K562 (cell line): ENCODE data around the gene OTOGL. TPM values are rescaled to one million over a fixed set of nuclear protein-coding genes. Genes with fewer than 3 reads are reported as not detected.

Experiments
- CSDE1 ChIP-seq, 2 experiments: fragments of 450-650 bp; IDR thresholded peaks; 2 replicates each; pipeline ENCODE4 v1.6.1; 2016; ENCODE audit warnings: mild to moderate bottlenecking in 1 of 2
- EP300 ChIP-seq: IDR thresholded peaks from 2 replicates; pipeline ENCODE4 v1.6.1; 2012; ENCODE audit warnings: low read length, improper control_type of control experiment
- FOS ChIP-seq: IDR thresholded peaks from 3 replicates; pipeline ENCODE4 v1.6.1; 2011; ENCODE audit not compliant: insufficient read length; ENCODE audit errors: extremely low read depth
- HNRNPH1 ChIP-seq: fragments of 200-400 bp; formaldehyde crosslinking; optimal IDR thresholded peaks from 2 replicates; pipeline ENCODE3; 2017; ENCODE audit warnings: low read depth, mild to moderate bottlenecking, low read length, moderate library complexity
- MAZ ChIP-seq, 2 experiments: fragments of 450-650 bp in 1 of 2; sonication (generic) in 1 of 2; formaldehyde crosslinking; IDR thresholded peaks in 1 of 2; conservative IDR thresholded peaks in 1 of 2; 2 replicates each; pipeline versions ENCODE4 v1.4.0 to v1.5.0; 2020; ENCODE audit warnings: mild to moderate bottlenecking in 1 of 2, missing genetic modification reagents in 1 of 2
- MEF2D ChIP-seq: conservative IDR thresholded peaks from 2 replicates; pipeline ENCODE4 v1.6.1; 2016; ENCODE audit warnings: low read depth, missing genetic modification characterization, missing compliant biosample characterization
- NR2C1 ChIP-seq, 2 experiments: fragments of 450-650 bp; IDR thresholded peaks; 2 replicates each; pipeline ENCODE4 v1.6.1; 2017; ENCODE audit warnings: mild to moderate bottlenecking in 2 of 2, antibody characterized with exemption in 1 of 2, inconsistent platforms in 1 of 2, missing compliant biosample characterization in 1 of 2, missing genetic modification characterization in 1 of 2
- NR2F6 ChIP-seq: fragments of 450-650 bp; formaldehyde crosslinking; IDR thresholded peaks from 2 replicates; pipeline ENCODE4 v1.4.0; 2020; ENCODE audit warnings: mild to moderate bottlenecking
- PHB2 ChIP-seq: fragments of 450-650 bp; IDR thresholded peaks from 2 replicates; pipeline ENCODE4 v1.6.1; 2017; ENCODE audit warnings: low read depth
- TEAD1 ChIP-seq, 2 experiments: fragments of 450-650 bp in 1 of 2; sonication (generic) in 1 of 2; formaldehyde crosslinking; IDR thresholded peaks; 2 replicates each; pipeline versions ENCODE4 v1.4.0 to v1.8.0; 2020 to 2022; ENCODE audit warnings: mild to moderate bottlenecking in 2 of 2, missing genetic modification reagents in 1 of 2
- TOE1 ChIP-seq, 2 experiments: fragments of 450-650 bp in 1 of 2; sonication (generic) in 1 of 2; formaldehyde crosslinking in 1 of 2; IDR thresholded peaks; 2 replicates each; pipeline versions ENCODE4 v1.7.1 to v1.8.0; 2016 to 2022; ENCODE audit warnings: borderline replicate concordance in 2 of 2, mild to moderate bottlenecking in 2 of 2, antibody characterized with exemption in 1 of 2, inconsistent platforms in 1 of 2, low read depth in 1 of 2, missing genetic modification reagents in 1 of 2, moderate library complexity in 1 of 2
- ZBTB11 ChIP-seq, 3 experiments: fragments of 200-800 bp in 1 of 3; fragments of 250-450 bp in 1 of 3; fragments of 450-650 bp in 1 of 3; sonication (Bioruptor Pico) in 1 of 3; sonication (Bioruptor generic) in 1 of 3; formaldehyde crosslinking in 1 of 3; IDR thresholded peaks; 2 replicates each; pipeline versions ENCODE4 v1.6.1 to v1.8.0; 2016 to 2022; ENCODE audit warnings: mild to moderate bottlenecking in 2 of 3, missing genetic modification characterization in 2 of 3, missing compliant biosample characterization in 1 of 3, moderate library complexity in 1 of 3
- ZC3H8 ChIP-seq: fragments of 450-650 bp; IDR thresholded peaks from 2 replicates; pipeline ENCODE4 v1.6.1; 2017
- ZNF253 ChIP-seq: fragments of 250-450 bp; sonication (Bioruptor Pico); conservative IDR thresholded peaks from 2 replicates; pipeline ENCODE4 v1.6.1; 2021; ENCODE audit warnings: mild to moderate bottlenecking
- ZNF263 ChIP-seq: sonication (generic); formaldehyde crosslinking; IDR thresholded peaks from 2 replicates; pipeline ENCODE4 v1.8.0; 2022; ENCODE audit warnings: mild to moderate bottlenecking, missing genetic modification reagents, borderline replicate concordance
- ZNF407 ChIP-seq: fragments of 450-650 bp; IDR thresholded peaks from 2 replicates; pipeline ENCODE4 v1.6.1; 2016; ENCODE audit warnings: low read depth
- ZSCAN29 ChIP-seq: fragments of 450-650 bp; IDR thresholded peaks from 2 replicates; pipeline ENCODE4 v1.6.1; 2017
- polyA plus RNA-seq, 8 experiments: library from polyadenylated mRNA; depleted of rRNA in 4 of 8; stranded (reverse) in 5 of 8; unstranded in 3 of 8; fragments of >200 nt; fragmentation: Nextera tagmentation in 2 of 8; fragmentation: Illumina TruSeq in 1 of 8; extraction: Ambion mirVana in 2 of 8; extraction: Trizol in 1 of 8; gene quantifications; 2 replicates each; pipeline versions ENCODE4 v1.2.1 to v1.2.3, GENCODE V29; 2011 to 2014; ENCODE audit warnings: inconsistent platforms in 1 of 8, missing spikeins in 1 of 8
- total RNA-seq, 7 experiments: library from RNA; depleted of rRNA in 6 of 7; stranded (reverse); fragments of >200 nt in 6 of 7; fragmentation: Illumina TruSeq in 2 of 7; extraction: Trizol in 2 of 7; gene quantifications; 2 replicates each; pipeline versions ENCODE4 v1.2.1 to v1.2.3, GENCODE V29; 2011 to 2021; ENCODE audit warnings: low replicate concordance in 1 of 7

Gene OTOGL
- total and polyA plus RNA-seq, 9 of the 15 experiments (the other 6 are each of a cell fraction or from before 2014, with no cell fraction given), result 0.02 to 0.03 TPM; not detected in 7

- TF ChIP-seq NR2C1 (IDR thresholded peaks at IDR 0.05) (no peak), NR2C1 (tag; IDR thresholded peaks at IDR 0.05) (no peak), ZSCAN29 (no peak), NR2F6 (CRISPR knock-in tag) (no peak), TOE1 (IDR thresholded peaks at IDR 0.05; ENCODE audit: borderline replicate concordance) (no peak), TOE1 (CRISPR knock-in tag; IDR thresholded peaks at IDR 0.05; ENCODE audit: borderline replicate concordance, low read depth) (no peak), CSDE1 (IDR thresholded peaks at IDR 0.05) (no peak), ZBTB11 (CRISPR knock-in tag; IDR thresholded peaks at IDR 0.05) (peak in 1 of 3 experiments; percentile 65; a peak in 2 of 6 replicates), ZC3H8 (no peak), PHB2 (no peak), FOS (peak; percentile 30), TEAD1 (CRISPR knock-in tag; IDR thresholded peaks at IDR 0.05) (no peak), ZNF253 (no peak), HNRNPH1 (no peak), EP300 (no peak), MEF2D (tag) (no peak), ZNF263 (CRISPR knock-in tag) (no peak), ZNF407 (no peak), MAZ (CRISPR knock-in tag; conservative IDR thresholded peaks at IDR 0.05 in 1 of 2, IDR thresholded peaks at IDR 0.05 in 1 of 2) (no peak)
Observed at GRCh38 chr12:80186727-80187217, 87.4 kb downstream of the OTOGL start (continued).
